T-cell (primary cell): ENCODE measurements around the gene BPIFB2. TPM values are rescaled to one million over a fixed set of nuclear protein-coding genes. Genes with fewer than 3 reads are reported as not detected.
"Not testable (repeated sequence)": the region's sequence is repeated elsewhere in the genome, so short reads cannot be mapped to it uniquely, and the experiment has no call there.

Experiments used
- ATAC-seq, 4 experiments: fragments of 200-7000 bp in 3 of 4; fragments of 150-1000 bp in 1 of 4; cut with Tn5 transposase; replicated peaks in 1 of 4; 1 replicate in 3 of 4; 2 replicates in 1 of 4; pipeline ENCODE4 v1.10.0; 2021; ENCODE audit warnings: moderate library complexity in 3 of 4, mild to moderate bottlenecking in 2 of 4, moderate number of reproducible peaks in 1 of 4
- CTCF ChIA-PET, 2 donors: fragments of 300-600 bp; sonication (Branson Sonifier 250); formaldehyde crosslinking; loops; one replicate each; lab custom pipeline; 2022; ENCODE audit warnings: antibody characterized with exemption in 2 of 2; lab: Charles Lee
- POLR2A ChIA-PET, 2 donors: fragments of 300-600 bp; sonication (Branson Sonifier 250); formaldehyde crosslinking; loops; one replicate each; lab custom pipeline; 2022; ENCODE audit warnings: antibody characterized with exemption in 2 of 2; lab: Charles Lee
- DNase-seq, 35 experiments: peaks; one replicate each; pipeline versions ENCODE4 v3.0.0 to v3.0.0-alpha.2; 2013 to 2023
- H3K27ac ChIP-seq: one replicate; pipeline ENCODE4 v1.5.1; 2013; ENCODE audit warnings: low read length
- H3K27me3 ChIP-seq, 2 experiments: replicated peaks in 1 of 2; 1 replicate in 1 of 2; 2 replicates in 1 of 2; pipeline versions ENCODE4 v1.6.1 to v1.7.0; 2013; ENCODE audit warnings: low read length in 1 of 2, mixed read lengths in 1 of 2; ENCODE audit not compliant: control insufficient read depth in 2 of 2, insufficient read depth in 2 of 2; ENCODE audit errors: extremely low read depth in 1 of 2
- H3K36me3 ChIP-seq, 2 donors: 1 replicate in 1 of 2; 2 replicates in 1 of 2; pipeline versions ENCODE4 v1.6.1 to v1.7.0; 2013; ENCODE audit warnings: low read length in 1 of 2; ENCODE audit not compliant: control insufficient read depth in 2 of 2, insufficient read depth in 1 of 2; ENCODE audit errors: extremely low read depth in 1 of 2
- H3K4me1 ChIP-seq, 2 experiments: 1 replicate in 1 of 2; 2 replicates in 1 of 2; pipeline versions ENCODE4 v1.6.1 to v1.7.0; 2013; ENCODE audit warnings: low read length in 2 of 2, mixed read lengths in 1 of 2; ENCODE audit not compliant: insufficient read depth in 2 of 2, control insufficient read depth in 1 of 2; ENCODE audit errors: extremely low read depth in 1 of 2
- H3K4me3 ChIP-seq, 2 donors: 1 replicate in 1 of 2; 2 replicates in 1 of 2; pipeline versions ENCODE4 v1.5.1 to v1.7.0; 2013; ENCODE audit warnings: mild to moderate bottlenecking in 2 of 2, low read length in 1 of 2, moderate library complexity in 1 of 2; ENCODE audit not compliant: control insufficient read depth in 1 of 2; ENCODE audit errors: extremely low read depth in 1 of 2
- H3K9me3 ChIP-seq: 2 replicates; pipeline ENCODE4 v1.7.0; 2013
- H3K27ac Mint-ChIP-seq, 2 donors: one replicate each; pipeline ENCODE4 v1.8.0; 2020 to 2021; ENCODE audit warnings: mild to moderate bottlenecking in 2 of 2, mixed read lengths in 2 of 2
- H3K27me3 Mint-ChIP-seq, 2 donors: one replicate each; pipeline ENCODE4 v1.8.0; 2021 to 2022; ENCODE audit warnings: mixed read lengths in 2 of 2
- H3K36me3 Mint-ChIP-seq: one replicate; pipeline ENCODE4 v1.8.0; 2021; ENCODE audit warnings: mixed read lengths
- H3K4me1 Mint-ChIP-seq, 3 donors: one replicate each; pipeline ENCODE4 v1.8.0; 2020 to 2022; ENCODE audit warnings: mixed read lengths in 3 of 3, mild to moderate bottlenecking in 1 of 3
- H3K4me3 Mint-ChIP-seq, 3 donors: one replicate each; pipeline ENCODE4 v1.8.0; 2020 to 2022; ENCODE audit warnings: mild to moderate bottlenecking in 3 of 3, mixed read lengths in 3 of 3, moderate library complexity in 3 of 3
- H3K9me3 Mint-ChIP-seq, 3 donors: one replicate each; pipeline ENCODE4 v1.8.0; 2020 to 2022; ENCODE audit warnings: mixed read lengths in 3 of 3
- WGBS: methylation state at CpG from one replicate; pipeline ENCODE4 v1.1.5; 2013; ENCODE audit warnings: missing lambda C conversion rate; ENCODE audit not compliant: insufficient coverage; 5-methylcytosine and 5-hydroxymethylcytosine counted together
- total RNA-seq, 35 experiments: library from RNA in 6 of 35; stranded (reverse) in 6 of 35; fragments of 120-200 nt in 1 of 35; gene quantifications; one replicate each; pipeline versions ENCODE4 v1.2.1 to v1.2.4 and lab custom pipeline; 2013 to 2026

The BPIFB2 gene
- total RNA-seq, 5 donors from 2014 or later (not counting 1 experiment from before 2014, with no cell fraction given): 0.16 to 0.29 (median 0.22) TPM; not detected in 2

GRCh38 chr20:32974204-32975064, 33.1 kb upstream of the BPIFB2 start:
- not testable (repeated sequence) for H3K27me3 Mint-ChIP-seq, H3K4me3 ChIP-seq, H3K27ac Mint-ChIP-seq, H3K9me3 ChIP-seq, H3K9me3 Mint-ChIP-seq, H3K27me3 ChIP-seq, H3K36me3 Mint-ChIP-seq, H3K36me3 ChIP-seq, ATAC-seq
- peak overlapping the region; percentile 98 for H3K27ac ChIP-seq
- peaks cover 48 to 84% of the 10 kb centered on the region in 2 experiments for H3K4me1 ChIP-seq
- DNase-seq: peak in 2 of 35 experiments; percentile 4 to 12
- ChIA-PET POLR2A (interaction anchor here in 1 of 2 donors (0.6 to 0.8 kb wide), 2 partner anchors 11 to 68 kb away, joined by 3 to 4 read pairs; no protein-coding TSS in a partner anchor), CTCF (interaction anchor here in 1 of 2 donors (1.4 kb wide), 1 partner anchor 30 kb away, joined by 3 read pairs; the partner anchor contains the start of gene SUN5)
- Mint-ChIP-seq H3K4me3 (peak overlapping the region in 1 of 3 donors; percentile 29), H3K4me1 (peaks cover 15 to 40% (median 20%) of the 10 kb centered on the region in 3 donors)
- 89% methylated on average over 4 of the region's 9 CpGs for WGBS

GRCh38 chr20:32975121-32975520, 32.4 kb upstream of the BPIFB2 start:
- DNase-seq, H3K4me3 ChIP-seq, H3K27ac Mint-ChIP-seq, H3K9me3 ChIP-seq, H3K9me3 Mint-ChIP-seq, H3K36me3 ChIP-seq, ATAC-seq, CTCF ChIA-PET, H3K27me3 ChIP-seq, H3K27me3 Mint-ChIP-seq, H3K36me3 Mint-ChIP-seq: not testable (repeated sequence)
- H3K4me1 ChIP-seq: peaks cover 41 to 78% of the 10 kb centered on the region in 2 experiments
- WGBS: 100% methylated on average over 2 of the region's 4 CpGs
- POLR2A ChIA-PET: interaction anchor here in 1 of 2 donors (0.6 kb wide), 1 partner anchor 283 kb away, joined by 4 read pairs; no protein-coding TSS in a partner anchor
- peaks cover 9 to 34% (median 20%) of the 10 kb centered on the region in 3 donors for H3K4me1 Mint-ChIP-seq
- peak overlapping the region in 1 of 3 donors; percentile 29 for H3K4me3 Mint-ChIP-seq
- peak overlapping the region; percentile 98 for H3K27ac ChIP-seq

GRCh38 chr20:32975698-32976674, 31.5 kb upstream of the BPIFB2 start:
- Mint-ChIP-seq H3K9me3 (peaks cover 0 to 7% (median 2%) of the 10 kb centered on the region in 3 donors), H3K27me3 (no peaks in the 10 kb centered on the region), H3K4me3 (peak overlapping the region in 1 of 3 donors; percentile 51), H3K36me3 (peaks cover 3% of the 10 kb centered on the region), H3K27ac (no peak overlapping the region), H3K4me1 (peaks cover 1 to 26% (median 20%) of the 10 kb centered on the region in 3 donors)
- ATAC-seq: no peak
- peak overlapping the region; percentile 65 for H3K27ac ChIP-seq
- H3K4me1 ChIP-seq: peaks cover 32 to 69% of the 10 kb centered on the region in 2 experiments
- no peaks in the 10 kb centered on the region for H3K27me3 ChIP-seq
- peak in 1 of 35 experiments; percentile 12 for DNase-seq
- no peak overlapping the region for H3K4me3 ChIP-seq
- 90% methylated on average over 4 of the region's 15 CpGs for WGBS
- no peaks in the 10 kb centered on the region for H3K36me3 ChIP-seq
- ChIA-PET POLR2A (interaction anchor here in 1 of 2 donors (0.6 kb wide), 2 partner anchors 224 to 284 kb away, joined by 3 to 4 read pairs; no protein-coding TSS in a partner anchor), CTCF (interaction anchor here in 1 of 2 donors (0.5 kb wide), 1 partner anchor 1515 kb away, joined by 3 read pairs; no protein-coding TSS in a partner anchor)
- H3K9me3 ChIP-seq: no peaks in the 10 kb centered on the region

GRCh38 chr20:32976746-32977145, 30.8 kb upstream of the BPIFB2 start:
- WGBS: 33% methylated on average over 4 of the region's 6 CpGs
- no peaks in the 10 kb centered on the region for H3K9me3 ChIP-seq
- no peak overlapping the region for H3K4me3 ChIP-seq
- CTCF ChIA-PET: interaction anchor here in 1 of 2 donors (0.5 kb wide), 1 partner anchor 1516 kb away, joined by 3 read pairs; no protein-coding TSS in a partner anchor
- H3K27me3 Mint-ChIP-seq: no peaks in the 10 kb centered on the region
- H3K9me3 Mint-ChIP-seq: peaks cover 0 to 7% (median 2%) of the 10 kb centered on the region in 3 donors
- H3K4me3 Mint-ChIP-seq: peak overlapping the region in 1 of 3 donors; percentile 51
- POLR2A ChIA-PET: no interaction called here
- H3K4me1 Mint-ChIP-seq: peaks cover 0 to 26% (median 22%) of the 10 kb centered on the region in 3 donors
- peak in 8 of 35 experiments; percentile 16 to 31 (median 19) for DNase-seq
- ATAC-seq: no peak
- H3K36me3 ChIP-seq: no peaks in the 10 kb centered on the region
- no peak overlapping the region for H3K27ac Mint-ChIP-seq
- H3K36me3 Mint-ChIP-seq: peaks cover 3% of the 10 kb centered on the region
- peak overlapping the region; percentile 65 for H3K27ac ChIP-seq
- peaks cover 25 to 61% of the 10 kb centered on the region in 2 experiments for H3K4me1 ChIP-seq
- no peaks in the 10 kb centered on the region for H3K27me3 ChIP-seq

GRCh38 chr20:32977281-32978008, 30.1 kb upstream of the BPIFB2 start:
- Mint-ChIP-seq H3K4me1 (peaks cover 0 to 26% (median 26%) of the 10 kb centered on the region in 3 donors), H3K27ac (no peak overlapping the region), H3K4me3 (peak overlapping the region in 1 of 3 donors; percentile 51), H3K9me3 (peaks cover 0 to 7% (median 2%) of the 10 kb centered on the region in 3 donors), H3K27me3 (no peaks in the 10 kb centered on the region), H3K36me3 (peaks cover 3% of the 10 kb centered on the region)
- ChIA-PET CTCF (no interaction called here), POLR2A (no interaction called here)
- DNase-seq: peak in 1 of 35 experiments; percentile 12
- Histone ChIP-seq H3K36me3 (no peaks in the 10 kb centered on the region), H3K9me3 (no peaks in the 10 kb centered on the region), H3K27me3 (no peaks in the 10 kb centered on the region), H3K4me1 (peaks cover 20 to 54% of the 10 kb centered on the region in 2 experiments), H3K27ac (peak overlapping the region; percentile 65), H3K4me3 (no peak overlapping the region)
- no peak for ATAC-seq
- WGBS: 96% methylated on average over 10 of the region's 13 CpGs
